HS-5 (cell line): ENCODE measurements around the gene CPA5.

Experiments
- DNase-seq: peaks from one replicate; pipeline ENCODE4 v3.0.0-alpha.2; 2012; ENCODE audit warnings: low read depth

The CPA5 gene

GRCh38 chr7:130379019-130379418 is 34.4 kb downstream of the CPA5 start:
- DNase-seq: no peak

GRCh38 chr7:130379532-130379920 is 34.9 kb downstream of the CPA5 start:
- no peak for DNase-seq

DNA sequence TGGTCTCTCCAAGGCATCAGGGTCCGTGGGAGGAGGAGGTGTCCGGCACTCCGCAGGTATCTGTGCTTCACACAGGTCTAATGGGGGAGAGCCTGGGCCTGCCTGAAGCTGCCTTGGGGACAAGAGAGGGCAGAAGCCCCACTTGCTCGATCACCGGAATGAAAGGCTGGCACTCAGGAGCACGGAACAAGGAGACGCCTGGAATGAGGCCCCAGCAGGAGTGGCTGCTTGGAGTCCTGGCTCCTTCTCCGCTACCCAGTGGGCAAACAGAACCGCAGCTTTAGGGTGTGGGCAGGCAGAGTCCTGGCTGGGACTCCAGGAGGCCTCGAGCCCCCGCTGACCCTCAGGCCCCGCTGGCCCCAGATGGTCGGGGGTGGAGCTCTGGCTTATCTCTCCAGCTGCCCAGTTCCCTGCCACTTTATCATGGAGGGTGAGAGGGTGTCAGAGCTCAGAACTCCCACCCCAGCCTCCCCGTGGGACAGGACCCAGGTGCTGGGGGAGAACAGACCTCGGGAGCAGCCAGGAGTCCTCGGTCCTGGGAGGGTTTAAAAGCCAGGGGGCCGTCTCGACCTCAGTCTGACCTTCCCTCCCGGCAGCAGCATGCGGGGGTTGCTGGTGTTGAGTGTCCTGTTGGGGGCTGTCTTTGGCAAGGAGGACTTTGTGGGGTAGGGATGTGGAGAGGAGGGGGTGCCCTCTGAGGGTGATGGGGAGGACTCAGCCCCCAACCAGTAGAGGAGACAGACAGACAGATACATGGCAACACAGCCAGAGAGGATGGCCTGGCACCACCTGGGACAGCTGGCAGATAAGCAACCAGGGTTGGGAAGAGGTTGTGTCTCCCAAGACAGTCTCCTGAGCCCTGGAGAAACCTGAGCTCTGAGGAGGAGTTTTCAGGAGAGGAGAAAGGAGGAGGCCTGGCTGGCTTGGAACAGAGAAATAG is 35.6 kb downstream of the CPA5 start, which contains the start of gene CPA1:
Gene CPA1, plus strand, starts transcription at position 574 of the 940 bp plus-strand sequence. Its CDS starts 27 bp downstream, at position 601.
- DNase-seq: no peak

DNA sequence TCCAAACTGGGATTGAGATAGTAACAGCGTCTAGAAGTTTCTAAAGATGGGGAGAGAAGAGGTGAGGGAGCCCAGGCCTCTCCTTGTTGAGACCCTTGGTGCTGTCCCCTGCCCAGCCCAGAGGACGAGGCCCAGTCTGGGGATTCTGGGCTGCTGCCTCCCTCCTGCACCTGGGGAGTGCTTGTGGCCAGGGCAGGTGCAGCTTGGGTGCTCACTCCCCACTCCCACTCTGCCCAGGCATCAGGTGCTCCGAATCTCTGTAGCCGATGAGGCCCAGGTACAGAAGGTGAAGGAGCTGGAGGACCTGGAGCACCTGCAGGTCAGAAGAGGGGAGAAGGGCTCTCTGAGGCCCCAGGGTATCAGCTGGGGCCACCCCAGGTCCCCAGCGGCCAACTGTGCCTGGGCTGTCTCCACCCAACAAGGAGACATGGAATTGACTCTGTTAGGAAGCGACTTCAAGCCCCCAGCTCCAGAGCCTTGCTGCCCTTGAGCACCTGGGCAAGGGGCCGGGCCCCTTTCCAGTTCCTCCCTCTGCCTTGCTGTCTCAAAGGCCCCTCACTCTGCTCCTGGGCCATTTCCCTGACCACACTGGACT is 36.3 kb downstream of the CPA5 start:
- DNase-seq: no peak

- DNase-seq: no peak
These were observed 37.1 kb downstream of the CPA5 start for GRCh38 chr7:130381468-130382312.

DNA sequence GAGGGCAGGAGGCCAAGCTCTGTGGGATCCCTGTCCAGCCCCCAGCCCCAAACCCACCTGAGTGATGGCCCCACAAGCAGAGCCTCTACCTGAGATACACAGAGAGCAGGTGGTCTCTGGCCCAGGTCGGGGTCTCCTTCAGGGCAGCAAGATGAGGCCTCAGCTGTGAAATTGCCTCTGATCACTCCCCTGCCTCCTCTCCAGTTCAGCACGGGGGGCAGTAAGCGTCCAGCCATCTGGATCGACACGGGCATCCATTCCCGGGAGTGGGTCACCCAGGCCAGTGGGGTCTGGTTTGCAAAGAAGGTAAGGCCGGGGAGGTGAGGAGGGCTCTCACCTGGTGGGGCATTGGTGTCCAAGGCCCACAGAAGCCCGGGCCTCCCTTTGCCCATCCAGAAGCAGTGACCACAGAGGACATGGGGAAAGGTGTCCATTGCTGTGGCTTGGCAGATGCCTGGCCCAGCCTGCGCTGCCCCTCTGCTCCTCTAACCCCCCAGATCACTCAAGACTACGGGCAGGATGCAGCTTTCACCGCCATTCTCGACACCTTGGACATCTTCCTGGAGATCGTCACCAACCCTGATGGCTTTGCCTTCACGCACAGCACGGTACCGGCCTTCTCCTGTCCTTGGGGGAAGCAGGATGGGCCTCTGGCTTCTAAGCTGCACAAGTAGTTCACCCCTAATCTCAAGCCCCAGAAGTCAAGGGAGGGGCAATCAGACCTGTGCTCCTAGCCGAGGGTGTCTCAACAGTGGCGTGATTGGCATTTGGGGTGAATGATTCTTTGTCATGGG is 38.8 kb downstream of the CPA5 start:
- DNase-seq: no peak

DNA sequence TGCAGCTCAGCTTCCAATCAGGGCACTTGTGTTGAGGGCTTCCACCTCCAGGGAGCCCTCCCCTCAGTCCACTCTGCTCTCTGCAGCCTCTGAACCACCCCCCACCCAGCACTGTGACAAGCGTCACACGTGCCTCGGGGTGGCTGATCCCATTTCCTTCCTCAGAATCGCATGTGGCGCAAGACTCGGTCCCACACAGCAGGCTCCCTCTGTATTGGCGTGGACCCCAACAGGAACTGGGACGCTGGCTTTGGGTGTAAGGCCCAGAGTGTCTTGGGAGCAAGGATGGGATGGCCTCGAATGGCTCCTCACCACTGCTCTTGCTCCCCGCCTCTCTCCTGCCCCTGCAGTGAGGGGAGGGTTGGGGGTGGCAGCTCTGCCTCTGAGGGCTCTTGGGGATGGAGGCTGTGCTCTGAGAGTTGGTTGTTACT is 39.8 kb downstream of the CPA5 start:
- DNase-seq: no peak

- no peak for DNase-seq
These were observed 40.4 kb downstream of the CPA5 start for GRCh38 chr7:130384841-130385599.

- no peak for DNase-seq
These were observed 41.0 kb downstream of the CPA5 start for GRCh38 chr7:130385600-130386066.

- DNase-seq: no peak
These were observed 42.3 kb downstream of the CPA5 start for GRCh38 chr7:130386876-130387275.

DNA sequence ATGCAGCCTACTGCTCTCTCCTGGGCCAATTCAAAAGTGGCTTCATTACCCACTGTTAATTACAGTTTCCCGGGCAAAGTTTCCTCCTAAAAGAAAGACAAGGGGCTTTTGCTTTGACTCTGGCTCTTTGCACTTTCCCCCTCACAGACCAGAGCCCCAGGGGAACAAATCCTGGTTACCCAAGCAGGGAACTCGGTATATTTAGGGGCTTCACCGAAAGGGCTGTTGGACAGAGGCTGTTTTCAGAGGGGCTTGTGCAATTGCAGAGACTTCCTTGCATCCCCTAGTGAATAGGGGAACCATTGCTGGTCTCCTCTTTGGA is 42.7 kb downstream of the CPA5 start:
- DNase-seq: no peak

- no peak for DNase-seq
These were observed 43.2 kb downstream of the CPA5 start for GRCh38 chr7:130387628-130388403.

DNA sequence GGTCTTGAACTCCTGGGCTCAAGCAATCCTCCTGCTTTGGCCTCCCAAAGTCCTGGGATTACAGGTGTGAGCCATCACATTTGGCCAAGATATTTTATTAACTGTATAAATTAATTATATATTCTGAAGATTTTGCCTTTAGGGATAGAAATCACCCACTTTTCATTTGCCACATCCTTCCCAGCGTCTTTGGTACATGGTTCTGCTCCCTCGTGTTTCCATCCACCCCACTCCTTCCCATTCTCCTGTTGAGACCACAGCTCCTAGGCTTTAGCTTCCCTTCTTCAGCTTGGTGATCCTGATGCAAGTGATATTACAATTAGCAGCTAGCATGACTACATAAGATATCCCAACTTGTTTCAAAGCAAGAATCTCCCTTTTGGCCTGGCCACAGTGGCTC is 44.1 kb downstream of the CPA5 start:
- DNase-seq: no peak

DNA sequence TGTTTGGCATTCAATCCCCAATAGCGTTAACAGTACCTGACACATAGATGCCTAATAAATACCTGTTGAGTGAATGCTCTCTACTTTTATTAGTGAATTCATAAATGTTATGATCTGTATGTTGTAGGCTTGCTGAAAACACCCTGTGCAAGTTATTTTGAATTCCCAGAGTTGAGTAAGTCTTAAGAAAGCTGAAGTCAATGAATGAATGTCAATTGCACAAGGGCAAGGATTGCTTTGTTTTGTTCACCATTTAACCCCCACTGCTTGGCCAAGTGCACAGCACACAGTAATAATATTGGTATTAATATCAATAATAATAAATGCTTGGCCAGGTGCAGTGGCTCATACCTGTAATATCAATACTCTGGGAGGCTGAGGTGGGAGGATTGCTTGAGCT is 45.9 kb downstream of the CPA5 start:
- no peak for DNase-seq

DNA sequence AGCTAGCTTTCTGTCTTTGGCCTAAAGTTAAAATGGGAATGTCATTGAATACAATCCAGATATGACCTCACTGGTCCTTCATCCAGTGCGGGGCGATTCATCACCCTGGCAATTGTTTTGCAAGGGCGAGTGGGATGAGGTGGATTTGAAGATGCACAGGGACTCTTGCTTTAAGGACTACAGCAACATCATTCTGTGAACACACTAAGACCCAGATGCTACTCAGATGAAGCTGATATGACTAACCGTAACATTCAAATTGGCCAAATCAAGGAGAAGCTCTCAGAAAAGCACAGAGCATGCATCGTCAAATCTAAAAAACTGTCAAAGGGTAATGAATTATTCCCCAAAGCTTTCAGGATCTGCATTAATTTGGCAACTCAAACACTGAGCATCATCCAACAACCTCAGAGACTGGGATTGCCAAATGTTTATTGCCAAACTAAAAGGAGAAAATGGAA is 48.5 kb downstream of the CPA5 start:
- DNase-seq: peak; percentile 29

DNA sequence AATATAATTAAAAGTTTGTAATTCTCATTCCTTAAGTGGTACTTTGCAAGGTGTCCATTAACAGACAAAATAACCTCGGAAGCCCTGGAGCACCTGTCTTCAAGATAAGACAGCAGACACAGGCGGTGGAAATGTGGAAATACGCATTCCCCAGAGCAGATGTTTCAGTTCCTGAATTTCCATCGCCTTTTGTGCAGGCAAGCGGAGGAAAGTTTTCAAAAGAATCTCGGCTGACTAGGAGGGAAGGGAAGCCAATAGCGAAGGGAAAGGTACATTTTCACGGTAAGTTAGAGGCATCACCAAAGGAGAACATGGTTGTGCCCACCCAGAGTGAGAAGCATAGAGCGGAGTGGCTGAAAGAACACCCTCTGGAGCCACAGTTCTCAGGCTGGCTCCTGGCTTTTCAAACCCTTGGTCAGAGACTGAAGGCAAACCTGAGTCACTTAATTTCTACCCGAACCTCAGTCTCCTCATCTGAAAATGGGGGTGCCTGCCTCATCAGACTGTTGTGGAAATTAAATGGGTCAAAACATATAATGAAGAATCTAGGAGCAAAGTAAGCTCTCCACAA is 49.3 kb downstream of the CPA5 start:
- no peak for DNase-seq

GRCh38 chr7:130394421-130395195 is 50.0 kb downstream of the CPA5 start:
- DNase-seq: no peak

DNA sequence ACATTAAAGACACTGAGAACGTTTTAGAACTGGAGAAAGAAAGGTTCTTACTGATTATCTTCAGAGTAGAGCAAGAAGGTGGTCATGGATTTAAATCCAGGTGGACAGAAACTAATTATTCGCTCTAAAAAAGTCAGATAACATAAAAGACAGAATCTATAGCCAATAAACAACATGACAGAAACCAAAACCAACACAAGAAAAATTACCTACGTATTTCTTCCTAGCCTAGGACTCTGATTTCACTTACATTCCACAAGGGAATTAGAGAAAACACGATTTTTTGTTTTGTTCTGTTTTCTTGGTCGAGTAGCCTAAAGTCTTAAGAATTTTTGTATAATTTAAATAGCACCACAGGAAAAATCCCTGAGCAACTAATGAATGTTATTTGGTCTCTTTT is 50.8 kb downstream of the CPA5 start:
- DNase-seq: no peak

DNA sequence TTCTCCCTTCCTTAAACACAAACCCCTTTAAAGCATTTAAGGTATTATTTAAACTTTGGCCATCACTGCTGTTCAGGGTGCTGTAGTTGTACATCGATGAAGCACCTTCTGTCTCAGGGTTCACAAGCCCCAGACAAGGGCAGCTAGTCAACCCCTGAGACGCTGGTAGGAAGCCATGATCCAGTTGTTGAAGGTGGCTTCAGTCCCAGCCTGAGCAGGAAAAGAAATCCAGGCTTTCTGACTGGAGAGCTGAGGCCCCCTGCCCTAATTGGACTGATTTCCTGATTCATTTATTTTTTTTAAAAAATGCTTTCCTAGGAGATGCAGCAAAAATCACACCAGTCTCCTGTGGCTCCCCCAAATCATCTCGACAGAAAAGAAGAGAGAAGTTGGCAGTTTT is 51.5 kb downstream of the CPA5 start:
- DNase-seq: no peak
